Measurements from ENCODE around the gene ZDHHC20. TPM values are rescaled to one million over a fixed set of nuclear protein-coding genes. Genes with fewer than 3 reads are reported as not detected.

ZDHHC20 gene
- total RNA-seq, 1 experiment from 2014 or later = 69.7 TPM

DNA sequence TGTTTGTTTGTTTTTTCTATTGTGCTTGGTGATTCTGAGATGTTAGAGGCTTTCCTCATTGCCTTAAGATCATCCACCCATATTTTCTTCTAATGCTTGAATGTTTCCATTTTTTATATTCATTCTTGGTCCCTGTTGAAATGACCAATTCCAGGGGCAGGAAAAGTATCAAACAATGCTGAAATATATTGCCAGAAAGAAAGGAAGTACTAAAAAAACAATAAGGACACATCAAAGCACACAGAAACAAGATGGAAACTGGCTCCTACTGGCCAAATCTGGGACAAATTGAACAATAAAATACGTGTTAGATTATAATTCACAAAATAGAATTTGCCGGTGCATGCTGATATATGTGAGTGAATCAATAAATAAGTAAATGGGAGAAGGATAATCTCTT lies 23.9 kb downstream of the ZDHHC20 start:
- Mint-ChIP-seq H3K4me1 (peaks cover 19% of the 10 kb centered on the region), H3K27ac (no peak overlapping the region), H3K36me3 (peaks cover 30% of the 10 kb centered on the region), H3K27me3 (ENCODE audit: low read depth) (no peaks in the 10 kb centered on the region), H3K4me3 (no peak overlapping the region), H3K9me3 (peaks cover 29% of the 10 kb centered on the region)
- no peak for ATAC-seq
- DNase-seq (ENCODE audit: low spot score) = no peak
- TF ChIP-seq, protein P1, sequence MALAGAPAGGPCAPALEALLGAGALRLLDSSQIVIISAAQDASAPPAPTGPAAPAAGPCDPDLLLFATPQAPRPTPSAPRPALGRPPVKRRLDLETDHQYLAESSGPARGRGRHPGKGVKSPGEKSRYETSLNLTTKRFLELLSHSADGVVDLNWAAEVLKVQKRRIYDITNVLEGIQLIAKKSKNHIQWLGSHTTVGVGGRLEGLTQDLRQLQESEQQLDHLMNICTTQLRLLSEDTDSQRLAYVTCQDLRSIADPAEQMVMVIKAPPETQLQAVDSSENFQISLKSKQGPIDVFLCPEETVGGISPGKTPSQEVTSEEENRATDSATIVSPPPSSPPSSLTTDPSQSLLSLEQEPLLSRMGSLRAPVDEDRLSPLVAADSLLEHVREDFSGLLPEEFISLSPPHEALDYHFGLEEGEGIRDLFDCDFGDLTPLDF (CRISPR knock-in tag; IDR thresholded peaks at IDR 0.05) = no peak
- TF ChIP-seq CREB1 (CRISPR knock-in tag; IDR thresholded peaks at IDR 0.05) (no peak), IRF1 (CRISPR knock-in tag; IDR thresholded peaks at IDR 0.05) (no peak), ZBTB43 (CRISPR knock-in tag; IDR thresholded peaks at IDR 0.05) (no peak)
- POLR2A ChIA-PET = no interaction called here
- CTCF ChIA-PET = no interaction called here

GRCh38 chr13:21434588-21434987 lies 24.5 kb downstream of the ZDHHC20 start:
- no peak overlapping the region for H3K4me3 Mint-ChIP-seq
- ATAC-seq = no peak
- no peaks in the 10 kb centered on the region for H3K27me3 Mint-ChIP-seq (ENCODE audit: low read depth)
- peaks cover 36% of the 10 kb centered on the region for H3K36me3 Mint-ChIP-seq
- ChIA-PET POLR2A (no interaction called here), CTCF (no interaction called here)
- peaks cover 35% of the 10 kb centered on the region for H3K9me3 Mint-ChIP-seq
- DNase-seq (ENCODE audit: low spot score) = no peak
- H3K27ac Mint-ChIP-seq = no peak overlapping the region
- TF ChIP-seq E2F5 (CRISPR knock-in tag; IDR thresholded peaks at IDR 0.05) = no peak
- no peak for TF ChIP-seq MYBL2 (CRISPR knock-in tag; IDR thresholded peaks at IDR 0.05)
- TF ChIP-seq EMX1 (CRISPR knock-in tag; IDR thresholded peaks at IDR 0.05) = no peak
- TF ChIP-seq, protein P2, sequence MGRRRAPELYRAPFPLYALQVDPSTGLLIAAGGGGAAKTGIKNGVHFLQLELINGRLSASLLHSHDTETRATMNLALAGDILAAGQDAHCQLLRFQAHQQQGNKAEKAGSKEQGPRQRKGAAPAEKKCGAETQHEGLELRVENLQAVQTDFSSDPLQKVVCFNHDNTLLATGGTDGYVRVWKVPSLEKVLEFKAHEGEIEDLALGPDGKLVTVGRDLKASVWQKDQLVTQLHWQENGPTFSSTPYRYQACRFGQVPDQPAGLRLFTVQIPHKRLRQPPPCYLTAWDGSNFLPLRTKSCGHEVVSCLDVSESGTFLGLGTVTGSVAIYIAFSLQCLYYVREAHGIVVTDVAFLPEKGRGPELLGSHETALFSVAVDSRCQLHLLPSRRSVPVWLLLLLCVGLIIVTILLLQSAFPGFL (CRISPR knock-in tag; IDR thresholded peaks at IDR 0.05; ENCODE audit: borderline replicate concordance) = no peak
- TF ChIP-seq, protein P3, sequence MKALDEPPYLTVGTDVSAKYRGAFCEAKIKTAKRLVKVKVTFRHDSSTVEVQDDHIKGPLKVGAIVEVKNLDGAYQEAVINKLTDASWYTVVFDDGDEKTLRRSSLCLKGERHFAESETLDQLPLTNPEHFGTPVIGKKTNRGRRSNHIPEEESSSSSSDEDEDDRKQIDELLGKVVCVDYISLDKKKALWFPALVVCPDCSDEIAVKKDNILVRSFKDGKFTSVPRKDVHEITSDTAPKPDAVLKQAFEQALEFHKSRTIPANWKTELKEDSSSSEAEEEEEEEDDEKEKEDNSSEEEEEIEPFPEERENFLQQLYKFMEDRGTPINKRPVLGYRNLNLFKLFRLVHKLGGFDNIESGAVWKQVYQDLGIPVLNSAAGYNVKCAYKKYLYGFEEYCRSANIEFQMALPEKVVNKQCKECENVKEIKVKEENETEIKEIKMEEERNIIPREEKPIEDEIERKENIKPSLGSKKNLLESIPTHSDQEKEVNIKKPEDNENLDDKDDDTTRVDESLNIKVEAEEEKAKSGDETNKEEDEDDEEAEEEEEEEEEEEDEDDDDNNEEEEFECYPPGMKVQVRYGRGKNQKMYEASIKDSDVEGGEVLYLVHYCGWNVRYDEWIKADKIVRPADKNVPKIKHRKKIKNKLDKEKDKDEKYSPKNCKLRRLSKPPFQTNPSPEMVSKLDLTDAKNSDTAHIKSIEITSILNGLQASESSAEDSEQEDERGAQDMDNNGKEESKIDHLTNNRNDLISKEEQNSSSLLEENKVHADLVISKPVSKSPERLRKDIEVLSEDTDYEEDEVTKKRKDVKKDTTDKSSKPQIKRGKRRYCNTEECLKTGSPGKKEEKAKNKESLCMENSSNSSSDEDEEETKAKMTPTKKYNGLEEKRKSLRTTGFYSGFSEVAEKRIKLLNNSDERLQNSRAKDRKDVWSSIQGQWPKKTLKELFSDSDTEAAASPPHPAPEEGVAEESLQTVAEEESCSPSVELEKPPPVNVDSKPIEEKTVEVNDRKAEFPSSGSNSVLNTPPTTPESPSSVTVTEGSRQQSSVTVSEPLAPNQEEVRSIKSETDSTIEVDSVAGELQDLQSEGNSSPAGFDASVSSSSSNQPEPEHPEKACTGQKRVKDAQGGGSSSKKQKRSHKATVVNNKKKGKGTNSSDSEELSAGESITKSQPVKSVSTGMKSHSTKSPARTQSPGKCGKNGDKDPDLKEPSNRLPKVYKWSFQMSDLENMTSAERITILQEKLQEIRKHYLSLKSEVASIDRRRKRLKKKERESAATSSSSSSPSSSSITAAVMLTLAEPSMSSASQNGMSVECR (CRISPR knock-in tag; IDR thresholded peaks at IDR 0.05; ENCODE audit: borderline replicate concordance) = no peak
- TF ChIP-seq, protein P4, sequence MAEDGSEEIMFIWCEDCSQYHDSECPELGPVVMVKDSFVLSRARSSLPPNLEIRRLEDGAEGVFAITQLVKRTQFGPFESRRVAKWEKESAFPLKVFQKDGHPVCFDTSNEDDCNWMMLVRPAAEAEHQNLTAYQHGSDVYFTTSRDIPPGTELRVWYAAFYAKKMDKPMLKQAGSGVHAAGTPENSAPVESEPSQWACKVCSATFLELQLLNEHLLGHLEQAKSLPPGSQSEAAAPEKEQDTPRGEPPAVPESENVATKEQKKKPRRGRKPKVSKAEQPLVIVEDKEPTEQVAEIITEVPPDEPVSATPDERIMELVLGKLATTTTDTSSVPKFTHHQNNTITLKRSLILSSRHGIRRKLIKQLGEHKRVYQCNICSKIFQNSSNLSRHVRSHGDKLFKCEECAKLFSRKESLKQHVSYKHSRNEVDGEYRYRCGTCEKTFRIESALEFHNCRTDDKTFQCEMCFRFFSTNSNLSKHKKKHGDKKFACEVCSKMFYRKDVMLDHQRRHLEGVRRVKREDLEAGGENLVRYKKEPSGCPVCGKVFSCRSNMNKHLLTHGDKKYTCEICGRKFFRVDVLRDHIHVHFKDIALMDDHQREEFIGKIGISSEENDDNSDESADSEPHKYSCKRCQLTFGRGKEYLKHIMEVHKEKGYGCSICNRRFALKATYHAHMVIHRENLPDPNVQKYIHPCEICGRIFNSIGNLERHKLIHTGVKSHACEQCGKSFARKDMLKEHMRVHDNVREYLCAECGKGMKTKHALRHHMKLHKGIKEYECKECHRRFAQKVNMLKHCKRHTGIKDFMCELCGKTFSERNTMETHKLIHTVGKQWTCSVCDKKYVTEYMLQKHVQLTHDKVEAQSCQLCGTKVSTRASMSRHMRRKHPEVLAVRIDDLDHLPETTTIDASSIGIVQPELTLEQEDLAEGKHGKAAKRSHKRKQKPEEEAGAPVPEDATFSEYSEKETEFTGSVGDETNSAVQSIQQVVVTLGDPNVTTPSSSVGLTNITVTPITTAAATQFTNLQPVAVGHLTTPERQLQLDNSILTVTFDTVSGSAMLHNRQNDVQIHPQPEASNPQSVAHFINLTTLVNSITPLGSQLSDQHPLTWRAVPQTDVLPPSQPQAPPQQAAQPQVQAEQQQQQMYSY (CRISPR knock-in tag; IDR thresholded peaks at IDR 0.05) = no peak
- TF ChIP-seq ZNF281 (CRISPR knock-in tag; IDR thresholded peaks at IDR 0.05) = no peak
- peaks cover 19% of the 10 kb centered on the region for H3K4me1 Mint-ChIP-seq

Measured in WTC11 (cell line).